HEK293 (cell line): Measurements from ENCODE around the gene PPARG.

Experiments used
- CTCF ChIA-PET: fragments of 350-600 bp; formaldehyde crosslinking; extraction: SDS; loops from one replicate; lab custom pipeline; 2021; ENCODE audit warnings: antibody characterized with exemption; lab: Yijun Ruan, JAX
- POLR2A ChIA-PET: fragments of 300-600 bp; formaldehyde crosslinking; extraction: SDS; loops from one replicate; lab custom pipeline; 2020; ENCODE audit warnings: antibody characterized with exemption, inconsistent platforms; lab: Yijun Ruan, JAX
- H3K27ac ChIP-seq: fragments of 200-500 bp; sonication (Bioruptor generic); 2 replicates; pipeline ENCODE4 v1.5.1; 2014; ENCODE audit warnings: low read depth, low read length, control low read depth, inconsistent platforms; ENCODE audit errors: extremely low read depth
- H3K36me3 ChIP-seq, 2 experiments: fragments of 200-500 bp in 1 of 2; sonication (Bioruptor generic) in 1 of 2; 1 replicate in 1 of 2; 2 replicates in 1 of 2; pipeline ENCODE4 v1.5.1; 2014 to 2017; ENCODE audit warnings: inconsistent platforms in 2 of 2, low read length in 2 of 2; ENCODE audit not compliant: control insufficient read depth in 2 of 2, insufficient read depth in 1 of 2
- H3K4me1 ChIP-seq: fragments of 200-500 bp; sonication (Bioruptor generic); 2 replicates; pipeline ENCODE4 v1.5.1; 2014; ENCODE audit warnings: mild to moderate bottlenecking, low read length, inconsistent platforms; ENCODE audit not compliant: control insufficient read depth, insufficient read depth
- H3K4me3 ChIP-seq: 2 replicates; pipeline ENCODE4 v1.5.1; 2011; ENCODE audit warnings: low read depth, mild to moderate bottlenecking, control low read depth, low read length, moderate library complexity
- H3K9me3 ChIP-seq: fragments of 200-500 bp; sonication (Bioruptor generic); 2 replicates; pipeline ENCODE4 v1.5.1; 2014; ENCODE audit warnings: low read depth, low read length, inconsistent platforms; ENCODE audit not compliant: control insufficient read depth, insufficient read depth
- EGR2 ChIP-seq: fragments of 450-650 bp; formaldehyde crosslinking; IDR thresholded peaks from 2 replicates; pipeline ENCODE4 v1.5.1; 2016; ENCODE audit warnings: low read depth, missing biosample characterization, missing genetic modification characterization
- HOXA7 ChIP-seq: sonication (generic); formaldehyde crosslinking; IDR thresholded peaks from 2 replicates; pipeline ENCODE4 v1.8.1; 2022; ENCODE audit warnings: missing genetic modification reagents, borderline replicate concordance
- KLF7 ChIP-seq: fragments of 450-650 bp; formaldehyde crosslinking; IDR thresholded peaks from 2 replicates; pipeline ENCODE4 v1.5.1; 2016; ENCODE audit warnings: missing biosample characterization, missing genetic modification characterization, borderline replicate concordance
- ZBTB49 ChIP-seq: fragments of 450-650 bp; formaldehyde crosslinking; IDR thresholded peaks from 2 replicates; pipeline ENCODE4 v1.5.1; 2016; ENCODE audit warnings: missing biosample characterization, missing genetic modification characterization, low read depth
- ZNF18 ChIP-seq: fragments of 450-650 bp; formaldehyde crosslinking; IDR thresholded peaks from 2 replicates; pipeline ENCODE4 v1.5.1; 2016; ENCODE audit warnings: missing biosample characterization, missing genetic modification characterization
- ZNF23 ChIP-seq: fragments of 450-650 bp; formaldehyde crosslinking; IDR thresholded peaks from 2 replicates; pipeline ENCODE4 v1.5.1; 2016; ENCODE audit warnings: missing biosample characterization, missing genetic modification characterization, borderline replicate concordance
- ZNF26 ChIP-seq: fragments of 450-650 bp; formaldehyde crosslinking; IDR thresholded peaks from 2 replicates; pipeline ENCODE4 v1.5.1; 2016; ENCODE audit warnings: missing biosample characterization, missing genetic modification characterization
- ZNF266 ChIP-seq: fragments of 450-650 bp; formaldehyde crosslinking; IDR thresholded peaks from 2 replicates; pipeline ENCODE4 v1.5.1; 2016; ENCODE audit warnings: missing biosample characterization, missing genetic modification characterization, low read depth
- ZNF274 ChIP-seq, 2 experiments: fragments of 200-500 bp in 1 of 2; fragments of 450-650 bp in 1 of 2; sonication (Bioruptor generic) in 1 of 2; formaldehyde crosslinking in 1 of 2; IDR thresholded peaks; 2 replicates each; pipeline versions ENCODE4 v1.5.1 to v1.6.1; 2014 to 2016; ENCODE audit warnings: borderline replicate concordance in 1 of 2, inconsistent platforms in 1 of 2, low read length in 1 of 2, missing biosample characterization in 1 of 2, missing genetic modification characterization in 1 of 2
- ZNF324 ChIP-seq: fragments of 450-650 bp; formaldehyde crosslinking; IDR thresholded peaks from 2 replicates; pipeline ENCODE4 v1.5.1; 2016; ENCODE audit warnings: missing biosample characterization, missing genetic modification characterization
- ZNF404 ChIP-seq: fragments of 450-650 bp; formaldehyde crosslinking; IDR thresholded peaks from 2 replicates; pipeline ENCODE4 v1.5.1; 2017; ENCODE audit warnings: missing biosample characterization, missing genetic modification characterization
- ZNF426 ChIP-seq: fragments of 450-650 bp; formaldehyde crosslinking; IDR thresholded peaks from 2 replicates; pipeline ENCODE4 v1.5.1; 2017; ENCODE audit warnings: missing biosample characterization, missing genetic modification characterization, mild to moderate bottlenecking, inconsistent platforms, moderate library complexity
- ZNF449 ChIP-seq: fragments of 450-650 bp; formaldehyde crosslinking; IDR thresholded peaks from 2 replicates; pipeline ENCODE4 v1.5.1; 2017; ENCODE audit warnings: missing biosample characterization, mild to moderate bottlenecking, missing genetic modification characterization, moderate library complexity
- ZNF518A ChIP-seq: fragments of 450-650 bp; formaldehyde crosslinking; conservative IDR thresholded peaks from 2 replicates; pipeline ENCODE4 v1.5.1; 2016; ENCODE audit warnings: low read depth, missing biosample characterization, missing genetic modification characterization
- ZNF621 ChIP-seq: fragments of 450-650 bp; formaldehyde crosslinking; IDR thresholded peaks from 2 replicates; pipeline ENCODE4 v1.5.1; 2017; ENCODE audit warnings: missing biosample characterization, missing genetic modification characterization
- ZNF626 ChIP-seq: fragments of 450-650 bp; sonication (Bioruptor Pico); formaldehyde crosslinking; IDR thresholded peaks from 2 replicates; pipeline ENCODE4 v1.5.1; 2018; ENCODE audit warnings: missing biosample characterization, missing genetic modification characterization, inconsistent platforms
- ZNF660 ChIP-seq: fragments of 450-650 bp; IDR thresholded peaks from 2 replicates; pipeline ENCODE4 v1.5.1; 2018; ENCODE audit warnings: missing biosample characterization, mild to moderate bottlenecking, missing genetic modification characterization
- ZNF707 ChIP-seq: fragments of 450-650 bp; formaldehyde crosslinking; IDR thresholded peaks from 2 replicates; pipeline ENCODE4 v1.5.1; 2016; ENCODE audit warnings: missing biosample characterization, missing genetic modification characterization
- ZSCAN16 ChIP-seq: fragments of 450-650 bp; formaldehyde crosslinking; IDR thresholded peaks from 2 replicates; pipeline ENCODE4 v1.5.1; 2016; ENCODE audit warnings: missing biosample characterization, missing genetic modification characterization

Gene PPARG

GRCh38 chr3:12415014-12415680, 126.3 kb downstream of the PPARG start (continued):
- TF ChIP-seq ZNF518A (tag by site-specific recombination) (no peak), ZNF660 (tag by site-specific recombination) (no peak), ZNF274 (IDR thresholded peaks at IDR 0.05; ENCODE audit: low read length) (no peak), ZNF274 (tag by site-specific recombination; IDR thresholded peaks at IDR 0.05; ENCODE audit: borderline replicate concordance) (no peak), ZBTB49 (tag by site-specific recombination) (no peak), ZNF626 (no peak), HOXA7 (CRISPR knock-in tag) (no peak)
- TF ChIP-seq, all 188 proteins: peak for 0

- Histone ChIP-seq H3K4me3 (no peak overlapping the region), H3K36me3 (no peaks in the 10 kb centered on the region), H3K9me3 (no peaks in the 10 kb centered on the region), H3K4me1 (no peaks in the 10 kb centered on the region), H3K27ac (no peak overlapping the region)
- POLR2A ChIA-PET: no interaction called here
- TF ChIP-seq ZNF324 (tag by site-specific recombination) (no peak), ZNF449 (tag by site-specific recombination) (no peak), ZNF23 (no peak), ZNF404 (tag by site-specific recombination) (no peak), EGR2 (tag by site-specific recombination) (no peak), ZNF707 (tag by site-specific recombination) (no peak)
- CTCF ChIA-PET: no interaction called here
Observed at GRCh38 chr3:12416731-12417130, 127.9 kb downstream of the PPARG start.

- ChIA-PET CTCF (no interaction called here), POLR2A (no interaction called here)
- Histone ChIP-seq H3K36me3 (no peaks in the 10 kb centered on the region), H3K4me3 (no peak overlapping the region), H3K4me1 (peaks cover 17% of the 10 kb centered on the region), H3K9me3 (no peaks in the 10 kb centered on the region), H3K27ac (no peak overlapping the region)
- TF ChIP-seq ZNF707 (tag by site-specific recombination) (no peak), ZNF26 (tag by site-specific recombination) (no peak), ZSCAN16 (no peak), ZNF266 (tag by site-specific recombination) (no peak), KLF7 (tag by site-specific recombination) (no peak), ZNF621 (tag by site-specific recombination) (no peak), ZNF426 (tag by site-specific recombination) (no peak), ZNF18 (tag by site-specific recombination) (no peak)
Observed at GRCh38 chr3:12420393-12420792, 131.5 kb downstream of the PPARG start.
